ENCODE measurements around the gene CEP128. TPM values are rescaled to one million over a fixed set of nuclear protein-coding genes. Genes with fewer than 3 reads are reported as not detected.

Gene CEP128
- total and polyA plus RNA-seq, 2 experiments from 2014 or later = 7.6 to 17.6 TPM

GRCh38 chr14:80946187-80946586 lies 4.6 kb upstream of the CEP128 start (continued):
- TF ChIP-seq ZNF114 (CRISPR knock-in tag; IDR thresholded peaks at IDR 0.05) = no peak
- no peak for TF ChIP-seq CTCF (conservative IDR thresholded peaks at IDR 0.05; ENCODE audit: low read depth in 2 of 2)

- no peaks in the 10 kb centered on the region for H3K27me3 Mint-ChIP-seq (ENCODE audit: insufficient read depth, low read depth, poor library complexity)
Observed at GRCh38 chr14:80944861-80945617, 3.5 kb upstream of the CEP128 start.

More at GRCh38 chr14:80944861-80945617, 3.5 kb upstream of the CEP128 start:
- DNase-seq (ENCODE audit: low spot score) = no peak
- no peaks in the 10 kb centered on the region for H3K9me3 Mint-ChIP-seq
- peaks cover 10% of the 10 kb centered on the region for H3K79me2 ChIP-seq (replicated peaks; ENCODE audit: insufficient read depth)
- no peaks in the 10 kb centered on the region for H4K20me1 ChIP-seq (replicated peaks; ENCODE audit: insufficient read depth)
- H3F3A ChIP-seq (replicated peaks; ENCODE audit: low read depth) = 0 out of 2 replicates have a peak, but pooled peaks cover 3% of the 10 kb centered on the region
- no peak overlapping the region for H3K4me3 Mint-ChIP-seq
- peaks cover 6% of the 10 kb centered on the region; the same call in 1 of the 2 replicates for H3K4me1 ChIP-seq (ENCODE audit: insufficient read depth)
- peaks cover 7% of the 10 kb centered on the region; the same call in 2 of the 3 replicates for H3K4me1 Mint-ChIP-seq
- H3K36me3 ChIP-seq (ENCODE audit: insufficient read depth) = no peaks in the 10 kb centered on the region
- no peak overlapping the region for H3K4me2 ChIP-seq
- no peak overlapping the region for H3K27ac ChIP-seq (ENCODE audit: low read depth)
- H3K36me3 Mint-ChIP-seq (ENCODE audit: low read depth) = no peaks in the 10 kb centered on the region
- H3K9me2 ChIP-seq (ENCODE audit: insufficient read depth) = no peaks in the 10 kb centered on the region
- TF ChIP-seq REST (IDR thresholded peaks at IDR 0.05; ENCODE audit: unreplicated experiment) (no peak), ETS1 (IDR thresholded peaks at IDR 0.05) (no peak), STAT1 (IDR thresholded peaks at IDR 0.05; ENCODE audit: unreplicated experiment) (no peak), POLR2AphosphoS5 (IDR thresholded peaks at IDR 0.05; ENCODE audit: low read depth) (no peak), ZNF114 (CRISPR knock-in tag; IDR thresholded peaks at IDR 0.05) (no peak)
- no peak overlapping the region; the same call in 1 of the 2 replicates for H2AFZ ChIP-seq
- H3K27me3 ChIP-seq (ENCODE audit: insufficient read depth) = no peaks in the 10 kb centered on the region
- no peak overlapping the region for H3K27ac Mint-ChIP-seq
- H3K4me3 ChIP-seq = no peak overlapping the region
- no peak for ATAC-seq
